ENCODE data around the gene WWOX. TPM values are rescaled to one million over a fixed set of nuclear protein-coding genes. Genes with fewer than 3 reads are reported as not detected.

Gene WWOX
- total RNA-seq, 1 experiment from 2014 or later: 15.6 TPM

GRCh38 chr16:78822509-78822908 lies 723.1 kb downstream of the WWOX start:
- no peak overlapping the region for H2BK5ac ChIP-seq (ENCODE audit: insufficient read length, low read length)
- no peak overlapping the region for H3K14ac ChIP-seq (ENCODE audit: insufficient read depth, low read length)
- WGBS (ENCODE audit: extremely low coverage, insufficient read length, low lambda C conversion rate): no CpG with 5 or more reads among the region's 2 CpGs
- no peak overlapping the region for H2BK20ac ChIP-seq (ENCODE audit: low read depth, low read length, poor library complexity, severe bottlenecking)
- H4K20me1 ChIP-seq (ENCODE audit: control insufficient read depth, insufficient read depth, insufficient read length): no peaks in the 10 kb centered on the region
- peaks cover 0 to 4% of the 10 kb centered on the region in 2 experiments; a peak in 2 of 5 replicates for H3K9me3 Mint-ChIP-seq
- no peak for TF ChIP-seq CTCF (conservative IDR thresholded peaks at IDR 0.05)
- H3K79me2 ChIP-seq (ENCODE audit: insufficient read depth, low read length): no peaks in the 10 kb centered on the region
- H3K79me1 ChIP-seq (ENCODE audit: insufficient read depth, low read depth, low read length, poor library complexity, severe bottlenecking): no peaks in the 10 kb centered on the region
- no peak overlapping the region for H3K4me2 ChIP-seq (ENCODE audit: insufficient read depth, insufficient read length, low read length)
- no peak overlapping the region for H2AFZ ChIP-seq (ENCODE audit: low read length)
- no peak overlapping the region for H2BK120ac ChIP-seq (ENCODE audit: low read depth, low read length, poor library complexity, severe bottlenecking)
- H3K56ac ChIP-seq (ENCODE audit: insufficient read length, low read depth, low read length): no peak overlapping the region
- H3K36me3 Mint-ChIP-seq (ENCODE audit: insufficient read depth in 1 of 3, low read depth in 3 of 3): peaks cover 0 to 6% (median 0%) of the 10 kb centered on the region in 3 experiments; a peak in 2 of 7 replicates
- H3K9ac ChIP-seq (ENCODE audit: extremely low read depth, insufficient read length, low read length): no peak overlapping the region
- no peak overlapping the region for H2BK15ac ChIP-seq (ENCODE audit: low read depth, low read length)
- H2BK12ac ChIP-seq (ENCODE audit: insufficient read length, low read depth, low read length): no peak overlapping the region
- H3T11ph ChIP-seq (ENCODE audit: low read length): no peak overlapping the region
- H3K27me3 Mint-ChIP-seq (ENCODE audit: low read depth): no peaks in the 10 kb centered on the region
- no peak for DNase-seq
- no peak overlapping the region for H3K4me3 Mint-ChIP-seq
- H3K9me3 ChIP-seq (ENCODE audit: control insufficient read depth, low read depth, low read length): no peaks in the 10 kb centered on the region
- H3K27ac Mint-ChIP-seq: peak overlapping the region; percentile 34 to 70 (median 68); a peak in 4 of 7 replicates
- H4K91ac ChIP-seq (ENCODE audit: insufficient read length, low read depth, low read length): no peak overlapping the region
- H3K27me3 ChIP-seq (ENCODE audit: insufficient read depth, low read length): no peaks in the 10 kb centered on the region
- no peak overlapping the region for H3K4ac ChIP-seq (ENCODE audit: low read depth, low read length)
- H3K23ac ChIP-seq (ENCODE audit: insufficient read length, low read depth, low read length): no peak overlapping the region
- H3K27ac ChIP-seq (ENCODE audit: insufficient read length, low read depth, low read length): no peak overlapping the region
- no peak overlapping the region for H4K8ac ChIP-seq (replicated peaks; ENCODE audit: insufficient read length, low read depth, low read length)
- H4K5ac ChIP-seq (ENCODE audit: insufficient read length, low read depth, low read length): no peak overlapping the region
- no peak overlapping the region for H2AK5ac ChIP-seq (ENCODE audit: insufficient read length, low read length)
- no peaks in the 10 kb centered on the region; the same call in 1 of the 2 replicates for H3K4me1 ChIP-seq (ENCODE audit: insufficient read depth, low read length)
- H3K23me2 ChIP-seq (ENCODE audit: insufficient read length, low read depth, low read length, poor library complexity, severe bottlenecking): no peaks in the 10 kb centered on the region
- peaks cover 8% of the 10 kb centered on the region in 2 experiments; a peak in 3 of 4 replicates for H3K4me1 Mint-ChIP-seq
- H3K18ac ChIP-seq (ENCODE audit: insufficient read length, low read depth, low read length): no peak overlapping the region
